GM21529 (cell line): ENCODE data around the gene HCN4.
A peak's percentile ranks its signal among the peaks of the same experiment; 100 is the strongest.
"Not testable (repeated sequence)": the region's sequence is repeated elsewhere in the genome, so short reads cannot be mapped to it uniquely, and the experiment has no call there.

Source experiments
- ATAC-seq: cut with Tn5 transposase; IDR thresholded peaks from one replicate; pipeline ENCODE4 v1.9.1; 2021; ENCODE audit not compliant: unreplicated experiment

The HCN4 gene

GRCh38 chr15:73300286-73300685, 68.5 kb downstream of the HCN4 start:
- not testable (repeated sequence) for ATAC-seq

GRCh38 chr15:73298522-73299245, 70.1 kb downstream of the HCN4 start:
- ATAC-seq = no peak

GRCh38 chr15:73296609-73297353, 72.0 kb downstream of the HCN4 start:
- ATAC-seq = no peak

- ATAC-seq = no peak
Measured at GRCh38 chr15:73295630-73296286, 73.0 kb downstream of the HCN4 start.

GRCh38 chr15:73293773-73294172, 75.0 kb downstream of the HCN4 start:
- no peak for ATAC-seq

- no peak for ATAC-seq
Measured at GRCh38 chr15:73291441-73291840, 77.3 kb downstream of the HCN4 start.

GRCh38 chr15:73287019-73287418, 81.7 kb downstream of the HCN4 start:
- ATAC-seq = no peak

- ATAC-seq = no peak
Measured at GRCh38 chr15:73286311-73286710, 82.4 kb downstream of the HCN4 start.

GRCh38 chr15:73284090-73284716, 84.6 kb downstream of the HCN4 start:
- no peak for ATAC-seq

- ATAC-seq = no peak
Measured at GRCh38 chr15:73283366-73283962, 85.3 kb downstream of the HCN4 start.

GRCh38 chr15:73282567-73283365, 86.0 kb downstream of the HCN4 start:
- ATAC-seq = no peak

- ATAC-seq = no peak
Measured at GRCh38 chr15:73275862-73276261, 92.9 kb downstream of the HCN4 start.

GRCh38 chr15:73273181-73274002, 95.4 kb downstream of the HCN4 start:
- peak; percentile 66 for ATAC-seq

GRCh38 chr15:73270366-73271097, 98.2 kb downstream of the HCN4 start:
- no peak for ATAC-seq
